ENCODE measurements around the gene NARF. TPM values are rescaled to one million over a fixed set of nuclear protein-coding genes. Genes with fewer than 3 reads are reported as not detected.

Gene NARF
- total and polyA plus RNA-seq, 4 experiments from 2014 or later, result 80.8 to 146 (median 88.5) TPM

GRCh38 chr17:82442643-82443464, 15.7 kb upstream of the NARF start:
- H3K36me3 Mint-ChIP-seq, result peaks cover 0 to 12% of the 10 kb centered on the region in 2 donors
- DNase-seq, result no peak
- H3K9me3 Mint-ChIP-seq, result no peaks in the 10 kb centered on the region
- POLR2A ChIA-PET (ENCODE audit: partially characterized antibody), result interaction anchor here (1.1 to 1.4 kb wide), 2 partner anchors 15 to 24 kb away, joined by 3 read pairs; partner anchors contain the start of gene NARF
- no peak overlapping the region for H3K4me3 ChIP-seq (ENCODE audit: low read length in 2 of 2)
- CTCF ChIA-PET (ENCODE audit: partially characterized antibody), result interaction anchor here (1.4 kb wide), 1 partner anchor 21 kb away, joined by 5 read pairs; no protein-coding TSS in a partner anchor
- H3K27me3 Mint-ChIP-seq, result no peaks in the 10 kb centered on the region
- intact Hi-C loops (cut with micrococcal nuclease), result no loop called here
- H3K27ac Mint-ChIP-seq, result peak overlapping the region in 1 of 7 donors; percentile 48
- H3K4me3 Mint-ChIP-seq, result no peak overlapping the region
- H3K4me1 Mint-ChIP-seq, result peaks cover 0 to 27% (median 6%) of the 10 kb centered on the region in 4 donors
- H3K36me3 ChIP-seq (ENCODE audit: insufficient read depth, low read length), result peaks cover 37% of the 10 kb centered on the region
- H3K4me1 ChIP-seq (ENCODE audit: insufficient read depth, low read length), result peaks cover 19% of the 10 kb centered on the region
- H3K27me3 ChIP-seq (ENCODE audit: insufficient read depth, low read length), result no peaks in the 10 kb centered on the region
- no peak overlapping the region for H3K27ac ChIP-seq (ENCODE audit: low read depth, low read length)
- H3K9me3 ChIP-seq (ENCODE audit: control insufficient read depth in 1 of 2, low read length in 2 of 2), result no peaks in the 10 kb centered on the region

DNA sequence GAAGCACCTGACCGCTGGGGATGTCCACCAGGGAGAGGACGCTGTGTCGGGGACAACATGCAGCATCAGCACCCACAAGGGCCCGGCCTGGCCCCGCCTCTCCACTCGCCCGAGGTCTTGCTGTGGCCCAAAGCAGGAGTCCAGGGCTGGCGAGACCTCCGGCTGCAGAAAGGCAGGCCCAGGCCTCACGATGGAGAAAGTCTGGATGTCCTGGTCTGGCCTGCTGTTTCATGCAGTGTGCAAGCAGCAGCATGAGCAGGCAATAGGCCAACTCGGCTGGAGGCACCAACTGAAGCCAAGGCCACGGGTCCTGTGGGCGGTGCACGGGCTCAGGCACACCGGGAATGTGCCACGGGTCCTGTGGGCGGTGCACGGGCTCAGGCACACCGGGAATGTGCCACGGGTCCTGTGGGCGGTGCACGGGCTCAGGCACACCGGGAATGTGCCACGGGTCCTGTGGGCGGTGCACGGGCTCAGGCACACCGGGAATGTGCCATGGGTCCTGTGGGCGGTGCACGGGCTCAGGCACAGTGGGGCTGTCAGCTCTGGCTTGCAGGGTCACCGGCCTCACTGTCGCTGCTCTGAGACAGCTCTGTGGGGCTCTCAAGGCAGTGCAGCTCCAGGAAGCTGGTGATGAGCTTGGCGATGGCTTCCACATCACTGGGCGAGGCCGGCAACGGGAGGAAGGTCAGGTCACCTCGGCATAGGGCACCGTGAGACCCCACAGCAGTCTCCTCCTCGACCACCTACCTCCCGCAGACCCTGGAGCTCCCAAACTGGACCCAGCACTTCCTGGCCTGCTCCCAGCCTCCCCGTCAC, 14.9 kb upstream of the NARF start:
- no peak for DNase-seq
- Histone ChIP-seq H3K27ac (ENCODE audit: low read depth, low read length) (no peak overlapping the region), H3K4me3 (ENCODE audit: low read length in 2 of 2) (no peak overlapping the region), H3K4me1 (ENCODE audit: insufficient read depth, low read length) (peaks cover 25% of the 10 kb centered on the region), H3K9me3 (ENCODE audit: control insufficient read depth in 1 of 2, low read length in 2 of 2) (no peaks in the 10 kb centered on the region), H3K27me3 (ENCODE audit: insufficient read depth, low read length) (no peaks in the 10 kb centered on the region), H3K36me3 (ENCODE audit: insufficient read depth, low read length) (peaks cover 40% of the 10 kb centered on the region)
- Mint-ChIP-seq H3K27me3 (no peaks in the 10 kb centered on the region), H3K27ac (peak overlapping the region in 1 of 7 donors; percentile 31), H3K36me3 (peaks cover 0 to 10% of the 10 kb centered on the region in 2 donors), H3K4me3 (no peak overlapping the region), H3K4me1 (peaks cover under 1 to 29% (median 7%) of the 10 kb centered on the region in 4 donors), H3K9me3 (no peaks in the 10 kb centered on the region)
- CTCF ChIA-PET (ENCODE audit: partially characterized antibody), result interaction anchor here (1.4 kb wide), 1 partner anchor 21 kb away, joined by 5 read pairs; no protein-coding TSS in a partner anchor
- POLR2A ChIA-PET (ENCODE audit: partially characterized antibody), result interaction anchor here (1.0 to 1.1 kb wide), 2 partner anchors 8 to 25 kb away, joined by 3 to 4 read pairs; no protein-coding TSS in a partner anchor
- intact Hi-C loops (cut with micrococcal nuclease), result no loop called here

- POLR2A ChIA-PET (ENCODE audit: partially characterized antibody), result interaction anchor here (1.0 kb wide), 1 partner anchor 9 kb away, joined by 4 read pairs; no protein-coding TSS in a partner anchor
- intact Hi-C loops (cut with micrococcal nuclease), result no loop called here
- CTCF ChIA-PET (ENCODE audit: partially characterized antibody), result no interaction called here
These were observed 14.2 kb upstream of the NARF start for GRCh38 chr17:82444284-82444893.

GRCh38 chr17:82444941-82445521, 13.5 kb upstream of the NARF start:
- peaks cover 32% of the 10 kb centered on the region for H3K4me1 ChIP-seq (ENCODE audit: insufficient read depth, low read length)
- peaks cover 0 to 23% of the 10 kb centered on the region in 2 donors for H3K36me3 Mint-ChIP-seq

More at GRCh38 chr17:82444284-82444893, 14.2 kb upstream of the NARF start:
- Histone ChIP-seq H3K27ac (ENCODE audit: low read depth, low read length) (no peak overlapping the region), H3K4me3 (ENCODE audit: low read length in 2 of 2) (no peak overlapping the region), H3K9me3 (ENCODE audit: control insufficient read depth in 1 of 2, low read length in 2 of 2) (no peaks in the 10 kb centered on the region), H3K27me3 (ENCODE audit: insufficient read depth, low read length) (no peaks in the 10 kb centered on the region), H3K36me3 (ENCODE audit: insufficient read depth, low read length) (peaks cover 40% of the 10 kb centered on the region), H3K4me1 (ENCODE audit: insufficient read depth, low read length) (peaks cover 32% of the 10 kb centered on the region)
- peak overlapping the region in 1 of 7 donors; percentile 31 for H3K27ac Mint-ChIP-seq
- peaks cover 7 to 33% (median 9%) of the 10 kb centered on the region in 4 donors for H3K4me1 Mint-ChIP-seq
- H3K9me3 Mint-ChIP-seq, result no peaks in the 10 kb centered on the region
- no peaks in the 10 kb centered on the region for H3K27me3 Mint-ChIP-seq
- H3K4me3 Mint-ChIP-seq, result no peak overlapping the region
- no peak for DNase-seq
- H3K36me3 Mint-ChIP-seq, result peaks cover 0 to 17% of the 10 kb centered on the region in 2 donors

GRCh38 chr17:82445542-82445941, 13.0 kb upstream of the NARF start:
- Mint-ChIP-seq H3K4me3 (no peak overlapping the region), H3K4me1 (peaks cover 8 to 33% (median 13%) of the 10 kb centered on the region in 4 donors), H3K27me3 (no peaks in the 10 kb centered on the region), H3K27ac (no peak overlapping the region), H3K36me3 (peaks cover 0 to 24% of the 10 kb centered on the region in 2 donors), H3K9me3 (no peaks in the 10 kb centered on the region)
- POLR2A ChIA-PET (ENCODE audit: partially characterized antibody), result interaction anchor here (1.5 to 1.7 kb wide), 2 partner anchors 12 to 26 kb away, joined by 4 to 7 read pairs; partner anchors contain the start of gene NARF
- intact Hi-C loops (cut with micrococcal nuclease), result no loop called here
- DNase-seq, result no peak
- Histone ChIP-seq H3K36me3 (ENCODE audit: insufficient read depth, low read length) (peaks cover 40% of the 10 kb centered on the region), H3K4me1 (ENCODE audit: insufficient read depth, low read length) (peaks cover 32% of the 10 kb centered on the region), H3K9me3 (ENCODE audit: control insufficient read depth in 1 of 2, low read length in 2 of 2) (no peaks in the 10 kb centered on the region), H3K27ac (ENCODE audit: low read depth, low read length) (peak overlapping the region; percentile 8), H3K4me3 (ENCODE audit: low read length in 2 of 2) (no peak overlapping the region), H3K27me3 (ENCODE audit: insufficient read depth, low read length) (no peaks in the 10 kb centered on the region)
- CTCF ChIA-PET (ENCODE audit: partially characterized antibody), result no interaction called here

More at GRCh38 chr17:82444941-82445521, 13.5 kb upstream of the NARF start:
- no peaks in the 10 kb centered on the region for H3K9me3 ChIP-seq (ENCODE audit: control insufficient read depth in 1 of 2, low read length in 2 of 2)
- DNase-seq, result no peak
- intact Hi-C loops (cut with micrococcal nuclease), result no loop called here
- no peaks in the 10 kb centered on the region for H3K27me3 Mint-ChIP-seq
- H3K4me3 Mint-ChIP-seq, result no peak overlapping the region
- CTCF ChIA-PET (ENCODE audit: partially characterized antibody), result no interaction called here
- no peaks in the 10 kb centered on the region for H3K27me3 ChIP-seq (ENCODE audit: insufficient read depth, low read length)
- H3K27ac ChIP-seq (ENCODE audit: low read depth, low read length), result no peak overlapping the region
- POLR2A ChIA-PET (ENCODE audit: partially characterized antibody), result interaction anchor here (1.5 to 1.7 kb wide), 2 partner anchors 13 to 26 kb away, joined by 4 to 7 read pairs; partner anchors contain the start of gene NARF
- H3K4me1 Mint-ChIP-seq, result peaks cover 10 to 37% (median 12%) of the 10 kb centered on the region in 4 donors
- H3K36me3 ChIP-seq (ENCODE audit: insufficient read depth, low read length), result peaks cover 40% of the 10 kb centered on the region
- H3K9me3 Mint-ChIP-seq, result no peaks in the 10 kb centered on the region
- H3K27ac Mint-ChIP-seq, result no peak overlapping the region
- H3K4me3 ChIP-seq (ENCODE audit: low read length in 2 of 2), result no peak overlapping the region

DNA sequence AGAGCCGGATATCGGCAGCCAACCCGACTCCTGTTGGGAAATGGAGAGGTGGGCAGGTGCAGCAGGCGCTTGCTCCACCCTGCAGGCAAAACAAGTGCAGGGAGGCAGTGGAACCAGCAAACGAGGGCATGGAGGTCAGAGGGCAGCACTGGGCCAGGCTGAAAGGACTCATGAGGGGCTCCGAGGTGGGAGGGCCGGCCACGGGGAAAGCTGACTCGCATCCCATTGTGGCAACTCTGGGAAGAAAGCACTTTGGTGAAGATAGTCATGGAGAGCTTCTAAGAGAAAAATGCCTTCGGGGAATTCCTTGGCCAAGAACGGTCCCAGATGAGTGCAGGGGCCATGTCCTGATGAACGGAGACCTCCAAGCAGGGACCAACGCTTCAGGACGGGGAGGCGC, 12.4 kb upstream of the NARF start:
- Mint-ChIP-seq H3K9me3 (no peaks in the 10 kb centered on the region), H3K27ac (peak overlapping the region in 3 of 7 donors; percentile 30 to 37 (median 36)), H3K36me3 (peaks cover 0 to 27% of the 10 kb centered on the region in 2 donors), H3K4me3 (no peak overlapping the region), H3K4me1 (peaks cover 12 to 38% (median 18%) of the 10 kb centered on the region in 4 donors), H3K27me3 (no peaks in the 10 kb centered on the region)
- intact Hi-C loops (cut with micrococcal nuclease), result no loop called here
- H3K4me1 ChIP-seq (ENCODE audit: insufficient read depth, low read length), result peaks cover 35% of the 10 kb centered on the region
- CTCF ChIA-PET (ENCODE audit: partially characterized antibody), result no interaction called here
- no peak for DNase-seq
- H3K27me3 ChIP-seq (ENCODE audit: insufficient read depth, low read length), result no peaks in the 10 kb centered on the region
- H3K36me3 ChIP-seq (ENCODE audit: insufficient read depth, low read length), result peaks cover 40% of the 10 kb centered on the region
- POLR2A ChIA-PET (ENCODE audit: partially characterized antibody), result interaction anchor here (1.5 to 1.7 kb wide), 2 partner anchors 12 to 27 kb away, joined by 4 to 7 read pairs; partner anchors contain the start of gene NARF
- no peak overlapping the region for H3K4me3 ChIP-seq (ENCODE audit: low read length in 2 of 2)
- H3K9me3 ChIP-seq (ENCODE audit: control insufficient read depth in 1 of 2, low read length in 2 of 2), result no peaks in the 10 kb centered on the region
- peak overlapping the region; percentile 8 for H3K27ac ChIP-seq (ENCODE audit: low read depth, low read length)

Data from CD4-positive, alpha-beta memory T cell (primary cell).